H1 (cell line): Measurements from ENCODE around the gene MEP1A. TPM values are rescaled to one million over a fixed set of nuclear protein-coding genes. Genes with fewer than 3 reads are reported as not detected.

Source experiments
- BRCA1 ChIP-seq: IDR thresholded peaks from 2 replicates; pipeline ENCODE4 v1.6.1; 2012; ENCODE audit warnings: low read depth, low read length, improper control_type of control experiment
- CBX5 ChIP-seq: fragments of 300-800, 300-1000 bp; sonication (generic); IDR thresholded peaks from 2 replicates; pipeline ENCODE4 v1.7.1; 2016; ENCODE audit warnings: antibody characterized with exemption, low read length, low read depth
- GTF2F1 ChIP-seq: IDR thresholded peaks from 2 replicates; pipeline ENCODE4 v1.6.1; 2012; ENCODE audit warnings: low read depth, low read length, improper control_type of control experiment, borderline replicate concordance
- NANOG ChIP-seq: IDR thresholded peaks from 2 replicates; pipeline ENCODE4 v1.6.1; 2011; ENCODE audit warnings: low read length, low read depth, mild to moderate bottlenecking, inconsistent platforms; ENCODE audit not compliant: insufficient read depth, poor library complexity, severe bottlenecking
- POLR2A ChIP-seq, 2 experiments: IDR thresholded peaks; 1 replicate in 1 of 2; 2 replicates in 1 of 2; pipeline ENCODE4 v1.6.1; 2011; ENCODE audit warnings: low read depth in 2 of 2, low read length in 2 of 2, mild to moderate bottlenecking in 2 of 2; ENCODE audit errors: control extremely low read depth in 1 of 2
- POU5F1 ChIP-seq: IDR thresholded peaks from 2 replicates; pipeline ENCODE4 v1.6.1; 2011; ENCODE audit warnings: low read depth, mild to moderate bottlenecking, low read length, moderate library complexity
- SAP30 ChIP-seq: fragments of 300-600 bp; sonication (generic); IDR thresholded peaks from 2 replicates; pipeline ENCODE4 v1.7.1; 2012; ENCODE audit warnings: low read length, moderate library complexity, mild to moderate bottlenecking, inconsistent platforms; ENCODE audit not compliant: insufficient read depth, insufficient replicate concordance
- SP4 ChIP-seq: IDR thresholded peaks from 2 replicates; pipeline ENCODE4 v1.6.1; 2012; ENCODE audit warnings: low read length, inconsistent platforms
- TAF1 ChIP-seq: IDR thresholded peaks from 2 replicates; pipeline ENCODE4 v1.6.1; 2011; ENCODE audit warnings: mild to moderate bottlenecking, low read depth, low read length
- polyA plus RNA-seq, 7 experiments: library from polyadenylated mRNA; depleted of rRNA in 3 of 7; stranded (reverse) in 5 of 7; unstranded in 2 of 7; fragments of >200 nt in 5 of 7; fragments of 200-250 nt in 2 of 7; gene quantifications; 1 replicate in 5 of 7; 2 replicates in 1 of 7; 4 replicates in 1 of 7; pipeline versions ENCODE4 v1.2.1 to v1.2.3, GENCODE V29; 2011 to 2013; ENCODE audit warnings: missing spikeins in 2 of 7, mixed read lengths in 2 of 7
- total RNA-seq: library from RNA; stranded (reverse); fragmentation: NEBNext Ultra II Directional; extraction: Animal tissue kit (Norgen Biotek cat#: 25700); gene quantifications from 2 replicates; pipeline ENCODE4 v1.2.1, GENCODE V29; 2021
- TF ChIP-seq, protein P1 (sequence below): fragments of 300-600 bp; sonication (generic); IDR thresholded peaks from 2 replicates; pipeline ENCODE4 v1.7.1; 2012; ENCODE audit warnings: low read length, moderate library complexity, mild to moderate bottlenecking, inconsistent platforms; ENCODE audit not compliant: insufficient replicate concordance
- TF ChIP-seq, protein P2 (sequence below): IDR thresholded peaks from 2 replicates; pipeline ENCODE4 v1.6.1; 2011; ENCODE audit warnings: low read depth, mild to moderate bottlenecking, low read length; ENCODE audit not compliant: insufficient read depth
- TF ChIP-seq, protein P3 (sequence below): IDR thresholded peaks from 2 replicates; pipeline ENCODE4 v1.6.1; 2012; ENCODE audit warnings: inconsistent platforms

The MEP1A gene
- total and polyA plus RNA-seq, 2 of the 8 experiments (the other 6 are each of a cell fraction or from before 2014, with no cell fraction given): 0.03 TPM; not detected in 1

GRCh38 chr6:46799657-46800056, 6.5 kb downstream of the MEP1A start (continued):
- TF ChIP-seq, protein P1, sequence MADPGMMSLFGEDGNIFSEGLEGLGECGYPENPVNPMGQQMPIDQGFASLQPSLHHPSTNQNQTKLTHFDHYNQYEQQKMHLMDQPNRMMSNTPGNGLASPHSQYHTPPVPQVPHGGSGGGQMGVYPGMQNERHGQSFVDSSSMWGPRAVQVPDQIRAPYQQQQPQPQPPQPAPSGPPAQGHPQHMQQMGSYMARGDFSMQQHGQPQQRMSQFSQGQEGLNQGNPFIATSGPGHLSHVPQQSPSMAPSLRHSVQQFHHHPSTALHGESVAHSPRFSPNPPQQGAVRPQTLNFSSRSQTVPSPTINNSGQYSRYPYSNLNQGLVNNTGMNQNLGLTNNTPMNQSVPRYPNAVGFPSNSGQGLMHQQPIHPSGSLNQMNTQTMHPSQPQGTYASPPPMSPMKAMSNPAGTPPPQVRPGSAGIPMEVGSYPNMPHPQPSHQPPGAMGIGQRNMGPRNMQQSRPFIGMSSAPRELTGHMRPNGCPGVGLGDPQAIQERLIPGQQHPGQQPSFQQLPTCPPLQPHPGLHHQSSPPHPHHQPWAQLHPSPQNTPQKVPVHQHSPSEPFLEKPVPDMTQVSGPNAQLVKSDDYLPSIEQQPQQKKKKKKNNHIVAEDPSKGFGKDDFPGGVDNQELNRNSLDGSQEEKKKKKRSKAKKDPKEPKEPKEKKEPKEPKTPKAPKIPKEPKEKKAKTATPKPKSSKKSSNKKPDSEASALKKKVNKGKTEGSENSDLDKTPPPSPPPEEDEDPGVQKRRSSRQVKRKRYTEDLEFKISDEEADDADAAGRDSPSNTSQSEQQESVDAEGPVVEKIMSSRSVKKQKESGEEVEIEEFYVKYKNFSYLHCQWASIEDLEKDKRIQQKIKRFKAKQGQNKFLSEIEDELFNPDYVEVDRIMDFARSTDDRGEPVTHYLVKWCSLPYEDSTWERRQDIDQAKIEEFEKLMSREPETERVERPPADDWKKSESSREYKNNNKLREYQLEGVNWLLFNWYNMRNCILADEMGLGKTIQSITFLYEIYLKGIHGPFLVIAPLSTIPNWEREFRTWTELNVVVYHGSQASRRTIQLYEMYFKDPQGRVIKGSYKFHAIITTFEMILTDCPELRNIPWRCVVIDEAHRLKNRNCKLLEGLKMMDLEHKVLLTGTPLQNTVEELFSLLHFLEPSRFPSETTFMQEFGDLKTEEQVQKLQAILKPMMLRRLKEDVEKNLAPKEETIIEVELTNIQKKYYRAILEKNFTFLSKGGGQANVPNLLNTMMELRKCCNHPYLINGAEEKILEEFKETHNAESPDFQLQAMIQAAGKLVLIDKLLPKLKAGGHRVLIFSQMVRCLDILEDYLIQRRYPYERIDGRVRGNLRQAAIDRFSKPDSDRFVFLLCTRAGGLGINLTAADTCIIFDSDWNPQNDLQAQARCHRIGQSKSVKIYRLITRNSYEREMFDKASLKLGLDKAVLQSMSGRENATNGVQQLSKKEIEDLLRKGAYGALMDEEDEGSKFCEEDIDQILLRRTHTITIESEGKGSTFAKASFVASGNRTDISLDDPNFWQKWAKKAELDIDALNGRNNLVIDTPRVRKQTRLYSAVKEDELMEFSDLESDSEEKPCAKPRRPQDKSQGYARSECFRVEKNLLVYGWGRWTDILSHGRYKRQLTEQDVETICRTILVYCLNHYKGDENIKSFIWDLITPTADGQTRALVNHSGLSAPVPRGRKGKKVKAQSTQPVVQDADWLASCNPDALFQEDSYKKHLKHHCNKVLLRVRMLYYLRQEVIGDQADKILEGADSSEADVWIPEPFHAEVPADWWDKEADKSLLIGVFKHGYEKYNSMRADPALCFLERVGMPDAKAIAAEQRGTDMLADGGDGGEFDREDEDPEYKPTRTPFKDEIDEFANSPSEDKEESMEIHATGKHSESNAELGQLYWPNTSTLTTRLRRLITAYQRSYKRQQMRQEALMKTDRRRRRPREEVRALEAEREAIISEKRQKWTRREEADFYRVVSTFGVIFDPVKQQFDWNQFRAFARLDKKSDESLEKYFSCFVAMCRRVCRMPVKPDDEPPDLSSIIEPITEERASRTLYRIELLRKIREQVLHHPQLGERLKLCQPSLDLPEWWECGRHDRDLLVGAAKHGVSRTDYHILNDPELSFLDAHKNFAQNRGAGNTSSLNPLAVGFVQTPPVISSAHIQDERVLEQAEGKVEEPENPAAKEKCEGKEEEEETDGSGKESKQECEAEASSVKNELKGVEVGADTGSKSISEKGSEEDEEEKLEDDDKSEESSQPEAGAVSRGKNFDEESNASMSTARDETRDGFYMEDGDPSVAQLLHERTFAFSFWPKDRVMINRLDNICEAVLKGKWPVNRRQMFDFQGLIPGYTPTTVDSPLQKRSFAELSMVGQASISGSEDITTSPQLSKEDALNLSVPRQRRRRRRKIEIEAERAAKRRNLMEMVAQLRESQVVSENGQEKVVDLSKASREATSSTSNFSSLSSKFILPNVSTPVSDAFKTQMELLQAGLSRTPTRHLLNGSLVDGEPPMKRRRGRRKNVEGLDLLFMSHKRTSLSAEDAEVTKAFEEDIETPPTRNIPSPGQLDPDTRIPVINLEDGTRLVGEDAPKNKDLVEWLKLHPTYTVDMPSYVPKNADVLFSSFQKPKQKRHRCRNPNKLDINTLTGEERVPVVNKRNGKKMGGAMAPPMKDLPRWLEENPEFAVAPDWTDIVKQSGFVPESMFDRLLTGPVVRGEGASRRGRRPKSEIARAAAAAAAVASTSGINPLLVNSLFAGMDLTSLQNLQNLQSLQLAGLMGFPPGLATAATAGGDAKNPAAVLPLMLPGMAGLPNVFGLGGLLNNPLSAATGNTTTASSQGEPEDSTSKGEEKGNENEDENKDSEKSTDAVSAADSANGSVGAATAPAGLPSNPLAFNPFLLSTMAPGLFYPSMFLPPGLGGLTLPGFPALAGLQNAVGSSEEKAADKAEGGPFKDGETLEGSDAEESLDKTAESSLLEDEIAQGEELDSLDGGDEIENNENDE: no peak
- TF ChIP-seq TAF1 (no peak), SP4 (no peak), CBX5 (no peak), POLR2A (IDR thresholded peaks at IDR 0.05; ENCODE audit: control extremely low read depth in 1 of 2, low read depth in 2 of 2, low read length in 2 of 2) (no peak), POU5F1 (no peak), BRCA1 (no peak), GTF2F1 (no peak), NANOG (no peak), SAP30 (no peak)
- TF ChIP-seq, protein P2, sequence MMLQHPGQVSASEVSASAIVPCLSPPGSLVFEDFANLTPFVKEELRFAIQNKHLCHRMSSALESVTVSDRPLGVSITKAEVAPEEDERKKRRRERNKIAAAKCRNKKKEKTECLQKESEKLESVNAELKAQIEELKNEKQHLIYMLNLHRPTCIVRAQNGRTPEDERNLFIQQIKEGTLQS: no peak
- TF ChIP-seq, protein P3, sequence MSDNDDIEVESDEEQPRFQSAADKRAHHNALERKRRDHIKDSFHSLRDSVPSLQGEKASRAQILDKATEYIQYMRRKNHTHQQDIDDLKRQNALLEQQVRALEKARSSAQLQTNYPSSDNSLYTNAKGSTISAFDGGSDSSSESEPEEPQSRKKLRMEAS: no peak
